Neural progenitor cell (in vitro differentiated cells): Measurements from ENCODE around the gene ROR2. TPM values are rescaled to one million over a fixed set of nuclear protein-coding genes. Genes with fewer than 3 reads are reported as not detected.
A peak's percentile ranks its signal among the peaks of the same experiment; 100 is the strongest.

ENCODE experiments used
- DNase-seq: peaks from one replicate; pipeline ENCODE4 v3.0.0-alpha.2; 2016; ENCODE audit warnings: low spot score
- H2AFZ ChIP-seq: fragments of 200-600 bp; sonication (generic); replicated peaks from 2 replicates; pipeline ENCODE4 v1.6.1; 2016; ENCODE audit warnings: antibody characterized with exemption
- H3F3A ChIP-seq: fragments of 200-600 bp; sonication (generic); 2 replicates; pipeline ENCODE4 v1.6.1; 2016; ENCODE audit warnings: antibody characterized with exemption, low read depth
- H3K27ac ChIP-seq: fragments of 200-600 bp; sonication (generic); 2 replicates; pipeline ENCODE4 v1.5.1; 2016; ENCODE audit warnings: mild to moderate bottlenecking
- H3K27me3 ChIP-seq: fragments of 200-600 bp; sonication (generic); 2 replicates; pipeline ENCODE4 v1.6.1; 2016; ENCODE audit warnings: mild to moderate bottlenecking, moderate library complexity
- H3K36me3 ChIP-seq: fragments of 200-600 bp; sonication (generic); 2 replicates; pipeline ENCODE4 v1.5.1; 2016
- H3K4me1 ChIP-seq: fragments of 200-600 bp; sonication (generic); 2 replicates; pipeline ENCODE4 v1.6.1; 2016; ENCODE audit warnings: mixed run types
- H3K4me2 ChIP-seq: fragments of 200-600 bp; sonication (generic); 2 replicates; pipeline ENCODE4 v1.6.1; 2016
- H3K4me3 ChIP-seq: fragments of 200-600 bp; sonication (generic); 2 replicates; pipeline ENCODE4 v1.5.1; 2016
- H3K79me2 ChIP-seq: fragments of 200-600 bp; sonication (generic); 2 replicates; pipeline ENCODE4 v1.6.1; 2016; ENCODE audit warnings: low read depth
- H3K9ac ChIP-seq: fragments of 200-600 bp; sonication (generic); 2 replicates; pipeline ENCODE4 v1.6.1; 2016
- H3K9me3 ChIP-seq: fragments of 200-600 bp; sonication (generic); 2 replicates; pipeline ENCODE4 v1.5.1; 2016; ENCODE audit warnings: low read depth
- H4K20me1 ChIP-seq: fragments of 200-600 bp; sonication (generic); 2 replicates; pipeline ENCODE4 v1.6.1; 2016; ENCODE audit warnings: low read depth
- H3K27ac Mint-ChIP-seq: 3 replicates; pipeline ENCODE4 v1.8.0; 2021; ENCODE audit warnings: mixed read lengths
- H3K27me3 Mint-ChIP-seq: 2 replicates; pipeline ENCODE4 v1.8.0; 2022; ENCODE audit warnings: low read depth, mild to moderate bottlenecking, inconsistent platforms, moderate library complexity, mixed read lengths; ENCODE audit not compliant: insufficient read depth
- H3K36me3 Mint-ChIP-seq: 3 replicates; pipeline ENCODE4 v1.8.0; 2021; ENCODE audit warnings: mixed read lengths
- H3K4me1 Mint-ChIP-seq: 3 replicates; pipeline ENCODE4 v1.8.0; 2021; ENCODE audit warnings: mixed read lengths
- H3K4me3 Mint-ChIP-seq: 3 replicates; pipeline ENCODE4 v1.8.0; 2021; ENCODE audit warnings: mild to moderate bottlenecking, moderate library complexity, mixed read lengths
- H3K9me3 Mint-ChIP-seq: 3 replicates; pipeline ENCODE4 v1.8.0; 2020; ENCODE audit warnings: mixed read lengths
- CTCF ChIP-seq: fragments of 200-600 bp; sonication (generic); IDR thresholded peaks from 2 replicates; pipeline ENCODE4 v1.5.1; 2017; ENCODE audit warnings: antibody characterized with exemption, mild to moderate bottlenecking
- EZH2 ChIP-seq: fragments of 200-600 bp; sonication (generic); IDR thresholded peaks from 2 replicates; pipeline ENCODE4 v1.6.1; 2017; ENCODE audit warnings: antibody characterized with exemption, mild to moderate bottlenecking, moderate library complexity
- EZH2phosphoT487 ChIP-seq: fragments of 200-600 bp; sonication (generic); IDR thresholded peaks from 2 replicates; pipeline ENCODE4 v1.6.1; 2017; ENCODE audit warnings: antibody characterized with exemption
- total RNA-seq: library from RNA; depleted of rRNA; stranded (reverse); fragments of >200 nt; gene quantifications from 2 replicates; pipeline ENCODE4 v1.2.3, GENCODE V29; 2015; ENCODE audit warnings: low replicate concordance

ROR2 gene
- total RNA-seq, 1 donor from 2014 or later: 20.1 TPM

GRCh38 chr9:91589101-91589553 is 360.9 kb downstream of the ROR2 start:
- Histone ChIP-seq H2AFZ (no peak overlapping the region), H3K4me2 (no peak overlapping the region), H4K20me1 (no peaks in the 10 kb centered on the region), H3F3A (no peaks in the 10 kb centered on the region), H3K36me3 (no peaks in the 10 kb centered on the region), H3K27me3 (no peaks in the 10 kb centered on the region), H3K4me3 (no peak overlapping the region), H3K4me1 (no peaks in the 10 kb centered on the region), H3K27ac (no peak overlapping the region), H3K9ac (no peak overlapping the region), H3K9me3 (no peaks in the 10 kb centered on the region), H3K79me2 (no peaks in the 10 kb centered on the region)
- Mint-ChIP-seq H3K9me3 (no peaks in the 10 kb centered on the region), H3K36me3 (no peaks in the 10 kb centered on the region), H3K27ac (no peak overlapping the region), H3K4me1 (no peaks in the 10 kb centered on the region), H3K4me3 (no peak overlapping the region), H3K27me3 (no peaks in the 10 kb centered on the region)
- no peak for DNase-seq
- TF ChIP-seq EZH2phosphoT487: no peak
- no peak for TF ChIP-seq CTCF
- TF ChIP-seq EZH2: no peak

- peak overlapping the region; percentile 6 for H2AFZ ChIP-seq
- H3K27me3 Mint-ChIP-seq: peaks cover 5% of the 10 kb centered on the region
- no peaks in the 10 kb centered on the region for H3K79me2 ChIP-seq
- H3K9ac ChIP-seq: no peak overlapping the region
- H3K36me3 Mint-ChIP-seq: no peaks in the 10 kb centered on the region
- no peaks in the 10 kb centered on the region for H3K27me3 ChIP-seq
- H3K4me3 Mint-ChIP-seq: no peak overlapping the region
- H3K4me1 ChIP-seq: no peaks in the 10 kb centered on the region
- DNase-seq: no peak
- H3K27ac ChIP-seq: no peak overlapping the region
- H3K4me2 ChIP-seq: no peak overlapping the region
- no peak overlapping the region for H3K4me3 ChIP-seq
- TF ChIP-seq CTCF (no peak), EZH2phosphoT487 (no peak), EZH2 (no peak)
- no peaks in the 10 kb centered on the region for H3K4me1 Mint-ChIP-seq
- no peaks in the 10 kb centered on the region for H3K9me3 ChIP-seq
- H3F3A ChIP-seq: no peaks in the 10 kb centered on the region
- no peaks in the 10 kb centered on the region for H3K9me3 Mint-ChIP-seq
- no peaks in the 10 kb centered on the region for H3K36me3 ChIP-seq
- H4K20me1 ChIP-seq: no peaks in the 10 kb centered on the region
- H3K27ac Mint-ChIP-seq: no peak overlapping the region
Measured at GRCh38 chr9:91586282-91586681, 363.7 kb downstream of the ROR2 start.

DNA sequence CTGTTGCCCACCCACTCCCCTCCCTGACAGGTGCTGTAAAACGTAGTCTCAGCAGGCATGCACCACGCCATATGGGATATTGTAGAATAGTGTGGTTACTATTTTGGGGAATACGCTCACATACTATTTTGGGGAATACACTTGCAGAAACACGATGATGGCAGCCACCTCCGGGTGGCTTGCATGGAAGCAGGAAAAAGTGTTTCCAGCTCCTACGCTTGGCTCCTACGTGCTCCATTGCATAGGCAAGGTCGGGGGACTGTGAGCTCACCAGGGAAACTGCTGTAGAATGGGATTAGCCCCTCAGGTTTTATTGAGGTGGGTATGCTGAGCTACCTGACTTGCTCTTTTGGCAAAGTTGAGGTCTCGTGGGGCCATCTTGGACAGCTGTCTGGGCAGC is 366.1 kb downstream of the ROR2 start:
- H3K9me3 ChIP-seq: no peaks in the 10 kb centered on the region
- no peak for DNase-seq
- H3K79me2 ChIP-seq: no peaks in the 10 kb centered on the region
- no peaks in the 10 kb centered on the region for H3F3A ChIP-seq
- no peaks in the 10 kb centered on the region for H3K36me3 ChIP-seq
- no peaks in the 10 kb centered on the region for H3K36me3 Mint-ChIP-seq
- TF ChIP-seq EZH2: no peak
- TF ChIP-seq CTCF: no peak
- TF ChIP-seq EZH2phosphoT487: no peak
- H3K4me1 ChIP-seq: no peaks in the 10 kb centered on the region
- no peak overlapping the region for H3K27ac Mint-ChIP-seq
- no peak overlapping the region for H2AFZ ChIP-seq
- H3K4me3 ChIP-seq: no peak overlapping the region
- no peaks in the 10 kb centered on the region for H3K9me3 Mint-ChIP-seq
- H4K20me1 ChIP-seq: no peaks in the 10 kb centered on the region
- H3K27me3 Mint-ChIP-seq: peaks cover 6% of the 10 kb centered on the region
- H3K4me3 Mint-ChIP-seq: no peak overlapping the region
- no peak overlapping the region for H3K4me2 ChIP-seq
- H3K9ac ChIP-seq: no peak overlapping the region
- no peak overlapping the region for H3K27ac ChIP-seq
- peaks cover 6% of the 10 kb centered on the region for H3K4me1 Mint-ChIP-seq
- no peaks in the 10 kb centered on the region for H3K27me3 ChIP-seq
